Central memory CD8-positive, alpha-beta T cell (primary cell): ENCODE measurements around the gene TBC1D10A.
A peak's percentile ranks its signal among the peaks of the same experiment; 100 is the strongest.

Source experiments
- ATAC-seq: fragments of 150-1000 bp; cut with Tn5 transposase; replicated peaks from 2 replicates; pipeline ENCODE4 v1.10.0; 2022; ENCODE audit warnings: mild to moderate bottlenecking, moderate FRiP score, moderate number of reproducible peaks; ENCODE audit not compliant: poor library complexity, severe bottlenecking; ENCODE audit errors: extremely low read depth
- DNase-seq, 2 donors: peaks; one replicate each; pipeline ENCODE4 v3.0.0; 2021; ENCODE audit warnings: low spot score in 2 of 2
- H3K27ac Mint-ChIP-seq: one replicate; pipeline ENCODE4 v1.8.0; 2022; ENCODE audit warnings: low read depth, mild to moderate bottlenecking, moderate library complexity, mixed read lengths
- H3K27me3 Mint-ChIP-seq: one replicate; pipeline ENCODE4 v1.8.0; 2022; ENCODE audit warnings: mixed read lengths
- H3K36me3 Mint-ChIP-seq: one replicate; pipeline ENCODE4 v1.8.0; 2022; ENCODE audit warnings: mild to moderate bottlenecking, moderate library complexity, mixed read lengths; ENCODE audit not compliant: insufficient read depth
- H3K4me1 Mint-ChIP-seq: one replicate; pipeline ENCODE4 v1.8.0; 2022; ENCODE audit warnings: mixed read lengths
- H3K4me3 Mint-ChIP-seq: one replicate; pipeline ENCODE4 v1.8.0; 2022; ENCODE audit warnings: mild to moderate bottlenecking, moderate library complexity, mixed read lengths
- H3K9me3 Mint-ChIP-seq: one replicate; pipeline ENCODE4 v1.8.0; 2022; ENCODE audit warnings: mixed read lengths

Gene TBC1D10A

DNA sequence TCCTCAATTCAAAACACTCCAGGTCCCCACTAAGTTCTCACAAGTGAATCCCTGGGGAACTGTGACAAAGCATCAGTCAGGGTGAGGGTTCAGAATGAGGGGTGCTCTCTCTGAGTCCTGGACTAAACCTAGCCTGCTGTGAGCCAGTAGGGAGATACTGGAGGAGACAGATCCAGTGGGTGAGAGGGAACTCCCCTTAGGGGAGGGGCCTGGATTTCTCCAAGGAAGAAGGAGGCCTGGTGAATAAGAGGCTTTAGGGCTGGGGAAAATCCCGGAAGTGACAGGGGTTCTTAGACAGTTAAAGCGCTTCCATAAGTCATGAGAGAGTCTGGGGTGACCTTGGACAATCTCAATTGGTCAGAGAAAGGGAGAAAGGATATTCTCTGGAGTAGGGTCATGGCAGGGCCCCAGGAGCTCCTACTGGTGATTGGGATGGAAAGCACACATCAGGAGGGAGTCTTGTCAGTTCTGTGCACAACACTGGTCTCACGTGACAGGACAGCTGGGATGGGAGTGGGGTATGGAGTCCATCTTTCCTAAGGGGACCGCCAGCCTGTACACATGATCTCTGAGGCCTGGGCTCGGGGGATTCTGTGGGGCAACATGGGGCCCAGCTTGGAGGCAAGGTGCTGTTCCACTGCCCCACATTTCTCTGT lies 1.5 kb downstream of the TBC1D10A start:
- peaks cover 62% of the 10 kb centered on the region for H3K4me1 Mint-ChIP-seq
- no peaks in the 10 kb centered on the region for H3K9me3 Mint-ChIP-seq
- no peaks in the 10 kb centered on the region for H3K27me3 Mint-ChIP-seq
- peak overlapping the region; percentile 92 for H3K4me3 Mint-ChIP-seq
- H3K27ac Mint-ChIP-seq = peak overlapping the region; percentile 74
- ATAC-seq (no peak), DNase-seq (no peak)
- H3K36me3 Mint-ChIP-seq = peaks cover 15% of the 10 kb centered on the region

DNA sequence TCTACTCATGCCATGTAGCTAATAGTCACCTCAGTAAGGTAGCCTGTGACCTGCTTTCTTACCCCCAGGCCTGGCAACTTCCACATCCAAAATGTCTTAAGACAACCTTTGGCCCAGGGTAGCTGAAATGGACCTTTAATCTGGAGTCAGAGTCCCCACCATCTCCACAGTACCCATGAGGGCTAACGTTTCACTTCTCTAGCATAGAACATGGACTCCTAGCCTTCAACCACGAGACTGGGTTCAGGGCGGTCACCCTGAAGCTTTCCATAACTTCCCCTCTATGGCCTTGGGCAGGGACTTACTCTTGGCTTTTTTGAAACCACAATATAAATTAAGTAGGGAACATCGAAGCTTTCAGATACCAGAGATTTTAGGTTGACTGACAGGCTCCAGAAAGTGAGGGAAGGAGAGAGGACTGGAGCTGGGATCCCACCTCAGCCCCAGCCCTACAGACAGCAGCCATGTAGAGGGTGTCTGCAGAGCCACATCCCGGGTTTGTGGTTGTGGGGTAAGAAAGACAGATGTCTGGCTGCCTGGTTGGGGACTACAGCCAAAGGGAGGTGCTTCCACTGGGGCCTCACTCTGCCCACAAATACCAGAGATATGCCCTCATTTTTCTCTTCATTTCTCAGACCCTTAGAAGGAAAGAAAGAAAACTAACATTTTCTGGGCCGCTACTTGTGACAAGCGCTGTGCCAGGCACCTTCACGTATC lies 2.6 kb downstream of the TBC1D10A start:
- H3K9me3 Mint-ChIP-seq = no peaks in the 10 kb centered on the region
- H3K27me3 Mint-ChIP-seq = no peaks in the 10 kb centered on the region
- peak in 1 of 2 donors; percentile 33 for DNase-seq
- no peak for ATAC-seq
- peaks cover 72% of the 10 kb centered on the region for H3K4me1 Mint-ChIP-seq
- peak overlapping the region; percentile 4 for H3K27ac Mint-ChIP-seq
- H3K36me3 Mint-ChIP-seq = peaks cover 8% of the 10 kb centered on the region
- peak overlapping the region; percentile 92 for H3K4me3 Mint-ChIP-seq

DNA sequence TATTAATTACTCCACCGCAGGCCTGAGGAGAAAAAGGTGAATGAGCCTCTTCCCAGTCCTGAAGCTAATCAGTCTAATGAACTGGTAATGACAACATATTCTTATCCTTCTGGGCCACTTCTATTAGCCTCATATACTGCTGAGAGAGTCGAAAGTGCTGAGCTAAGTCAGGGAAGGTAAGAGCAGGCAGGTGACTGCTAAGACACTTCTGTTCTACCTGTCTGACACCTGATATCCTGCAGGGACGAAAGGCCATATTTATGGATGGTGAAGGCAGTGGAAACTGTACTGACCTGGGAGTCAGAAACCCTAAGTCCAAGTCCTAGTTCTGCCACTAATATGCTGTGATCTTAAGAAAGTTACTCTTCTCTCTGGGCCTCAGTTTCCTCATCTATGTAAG lies 3.5 kb downstream of the TBC1D10A start:
- Mint-ChIP-seq H3K27ac (peak overlapping the region; percentile 4), H3K27me3 (no peaks in the 10 kb centered on the region), H3K9me3 (no peaks in the 10 kb centered on the region), H3K4me1 (peaks cover 82% of the 10 kb centered on the region), H3K36me3 (peaks cover 8% of the 10 kb centered on the region), H3K4me3 (peak overlapping the region; percentile 92)
- ATAC-seq = no peak
- DNase-seq = no peak

DNA sequence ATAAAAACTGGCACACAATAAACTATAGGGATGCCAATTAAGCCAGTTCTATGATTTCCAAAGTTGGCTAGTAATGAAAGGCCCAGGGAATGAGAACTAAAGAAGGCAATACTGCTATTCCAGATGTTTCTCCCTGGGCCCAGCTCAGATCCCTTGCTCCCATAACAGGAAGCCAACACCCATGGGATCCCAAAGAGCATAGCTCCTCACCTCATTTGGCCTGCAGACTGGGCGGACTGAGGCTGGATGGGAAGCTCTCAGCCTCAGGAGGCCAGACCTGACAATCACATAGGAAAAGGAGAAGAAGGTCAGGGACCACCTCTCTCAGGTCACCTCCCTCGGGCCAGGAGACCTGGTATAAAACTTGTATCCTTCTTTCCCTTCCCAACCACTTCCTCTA lies 5.3 kb downstream of the TBC1D10A start:
- Mint-ChIP-seq H3K4me3 (no peak overlapping the region), H3K27ac (peak overlapping the region; percentile 55), H3K4me1 (peaks cover 86% of the 10 kb centered on the region), H3K9me3 (no peaks in the 10 kb centered on the region), H3K36me3 (peaks cover 11% of the 10 kb centered on the region), H3K27me3 (no peaks in the 10 kb centered on the region)
- ATAC-seq (no peak), DNase-seq (no peak)

DNA sequence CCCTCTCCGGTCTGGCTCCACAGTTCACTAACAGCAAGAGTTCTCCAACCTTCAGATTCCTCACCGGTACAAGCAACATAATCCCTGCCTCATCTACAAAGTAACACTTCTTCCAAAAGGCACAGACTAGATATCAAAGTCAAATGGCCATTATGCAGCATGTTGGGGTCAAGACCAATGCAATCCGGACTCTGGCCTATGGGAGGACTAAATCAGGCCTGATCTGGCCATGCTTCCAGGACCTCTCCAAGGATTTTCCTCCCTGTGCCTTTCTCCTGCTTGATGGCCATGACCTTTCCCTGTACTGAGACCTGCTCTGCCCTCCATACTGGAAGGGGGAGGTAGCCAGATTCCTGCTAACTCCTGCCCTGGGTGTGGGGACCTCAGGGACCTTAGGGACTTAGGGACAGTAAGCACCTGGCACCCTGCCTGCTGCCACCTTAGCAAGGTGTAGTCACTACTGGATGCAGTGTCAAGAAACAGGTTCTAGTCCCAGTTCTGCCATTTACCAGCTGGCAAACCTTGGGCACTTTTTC lies 6.7 kb downstream of the TBC1D10A start:
- Mint-ChIP-seq H3K9me3 (no peaks in the 10 kb centered on the region), H3K27ac (no peak overlapping the region), H3K4me1 (peaks cover 89% of the 10 kb centered on the region), H3K36me3 (peaks cover 11% of the 10 kb centered on the region), H3K27me3 (no peaks in the 10 kb centered on the region), H3K4me3 (no peak overlapping the region)
- no peak for DNase-seq
- no peak for ATAC-seq

DNA sequence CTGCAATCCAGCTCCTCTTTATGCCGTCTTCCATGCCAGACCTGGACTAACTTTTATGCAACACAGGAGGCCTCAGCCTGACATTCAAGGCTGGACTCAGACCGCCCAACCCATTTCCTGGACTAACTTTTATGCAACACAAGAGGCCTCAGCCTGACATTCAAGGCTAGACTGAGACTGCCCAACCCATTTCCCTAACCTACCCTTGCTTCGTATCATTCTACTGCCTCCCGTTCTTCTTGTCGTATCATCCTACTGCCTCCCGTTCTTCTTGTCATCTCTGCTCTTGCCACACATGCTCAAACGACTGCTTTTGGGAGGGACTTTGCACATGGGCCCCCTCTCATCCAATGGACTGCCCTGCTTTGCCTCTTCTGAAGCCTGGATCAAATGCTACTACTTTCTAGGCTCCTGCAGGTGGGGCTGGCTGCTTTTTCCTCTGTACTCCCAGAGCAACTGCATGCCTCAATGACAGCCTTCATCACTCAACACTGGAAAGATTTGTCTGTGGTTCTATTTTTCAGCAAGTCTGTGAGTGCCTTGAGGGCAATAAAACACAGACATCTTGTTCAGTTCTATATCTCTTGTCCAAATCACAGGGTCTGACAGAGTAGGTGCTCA lies 7.8 kb downstream of the TBC1D10A start:
- Mint-ChIP-seq H3K36me3 (peaks cover 8% of the 10 kb centered on the region), H3K9me3 (no peaks in the 10 kb centered on the region), H3K4me3 (peak overlapping the region; percentile 4), H3K27ac (peak overlapping the region; percentile 51), H3K27me3 (no peaks in the 10 kb centered on the region), H3K4me1 (peaks cover 84% of the 10 kb centered on the region)
- no peak for ATAC-seq
- DNase-seq = no peak

DNA sequence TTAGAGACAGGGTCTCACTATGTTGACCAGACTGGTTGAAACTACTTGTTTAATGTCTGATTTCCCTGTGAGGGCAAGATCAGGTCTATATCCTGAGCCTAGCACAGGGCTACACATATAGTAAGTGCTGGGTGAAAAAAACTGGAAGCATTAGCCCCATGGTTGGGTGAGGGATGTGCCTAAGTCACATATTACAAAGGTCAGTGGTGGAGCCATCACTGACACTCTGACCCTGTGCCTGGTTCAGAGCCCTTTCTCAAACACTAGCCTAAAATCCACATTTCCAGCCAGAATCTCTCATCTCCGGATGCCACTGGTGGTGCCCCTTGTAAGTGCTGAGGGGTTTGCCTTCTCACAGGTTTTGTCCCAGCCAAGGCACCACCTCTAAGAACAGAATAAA lies 9.0 kb downstream of the TBC1D10A start:
- ATAC-seq (no peak), DNase-seq (no peak)
- Mint-ChIP-seq H3K27ac (peak overlapping the region; percentile 52), H3K4me1 (peaks cover 82% of the 10 kb centered on the region), H3K27me3 (no peaks in the 10 kb centered on the region), H3K36me3 (peaks cover 8% of the 10 kb centered on the region), H3K9me3 (no peaks in the 10 kb centered on the region), H3K4me3 (no peak overlapping the region)

DNA sequence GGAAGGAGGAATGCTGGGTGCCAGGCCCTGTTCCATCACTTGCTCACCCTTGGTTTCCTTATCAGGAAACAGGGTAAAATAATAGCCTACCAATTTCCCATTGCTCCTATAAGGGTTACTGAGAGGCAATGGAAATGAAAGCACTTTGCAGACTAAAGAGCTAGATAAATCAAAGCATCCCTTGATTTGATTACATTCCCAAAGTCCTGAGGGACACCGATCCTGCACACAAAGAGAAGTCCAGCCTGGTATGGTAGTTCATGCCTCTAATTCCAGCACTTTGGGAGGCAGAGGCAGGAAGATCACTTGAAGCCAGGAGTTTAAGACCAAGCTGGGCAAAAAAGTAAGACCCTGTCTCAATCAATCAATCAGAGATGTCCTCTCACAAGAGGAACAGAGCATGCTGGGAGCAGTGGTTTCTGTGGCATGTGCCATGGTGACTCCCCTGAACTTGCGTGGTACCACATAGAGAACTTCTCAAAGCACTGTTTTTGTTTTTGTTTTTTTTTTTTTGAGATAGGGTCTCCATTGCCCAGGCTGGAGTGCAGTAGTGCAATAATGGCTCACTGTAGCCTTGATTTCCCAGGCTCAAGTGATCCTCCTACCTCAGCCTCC lies 10.7 kb downstream of the TBC1D10A start:
- Mint-ChIP-seq H3K9me3 (no peaks in the 10 kb centered on the region), H3K36me3 (peaks cover 6% of the 10 kb centered on the region), H3K27me3 (no peaks in the 10 kb centered on the region), H3K4me3 (peak overlapping the region; percentile 16), H3K4me1 (peaks cover 89% of the 10 kb centered on the region), H3K27ac (no peak overlapping the region)
- ATAC-seq = no peak
- DNase-seq = no peak

DNA sequence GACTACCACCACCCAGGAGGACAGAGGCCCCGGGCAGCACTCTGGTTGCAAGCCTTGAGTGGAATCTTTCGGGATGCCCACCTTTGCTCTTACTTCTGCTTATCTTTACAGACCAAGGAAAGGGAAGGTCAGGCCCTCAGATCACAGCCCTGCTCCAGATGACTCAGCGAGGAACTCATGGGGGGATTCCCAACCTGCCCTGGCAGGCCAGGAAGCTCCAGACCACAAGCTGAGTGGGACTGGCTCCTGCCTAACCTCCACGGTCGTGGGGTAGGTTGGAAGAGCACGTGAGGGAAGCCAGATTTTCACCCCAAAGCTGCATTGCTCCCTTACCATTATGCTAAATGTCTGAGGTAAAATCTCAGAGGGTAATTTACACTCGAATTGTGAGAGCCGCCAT lies 11.8 kb downstream of the TBC1D10A start:
- no peak for DNase-seq
- no peak overlapping the region for H3K4me3 Mint-ChIP-seq
- H3K9me3 Mint-ChIP-seq = no peaks in the 10 kb centered on the region
- H3K36me3 Mint-ChIP-seq = peaks cover 6% of the 10 kb centered on the region
- H3K27ac Mint-ChIP-seq = peak overlapping the region; percentile 72
- peaks cover 89% of the 10 kb centered on the region for H3K4me1 Mint-ChIP-seq
- ATAC-seq = no peak
- no peaks in the 10 kb centered on the region for H3K27me3 Mint-ChIP-seq

DNA sequence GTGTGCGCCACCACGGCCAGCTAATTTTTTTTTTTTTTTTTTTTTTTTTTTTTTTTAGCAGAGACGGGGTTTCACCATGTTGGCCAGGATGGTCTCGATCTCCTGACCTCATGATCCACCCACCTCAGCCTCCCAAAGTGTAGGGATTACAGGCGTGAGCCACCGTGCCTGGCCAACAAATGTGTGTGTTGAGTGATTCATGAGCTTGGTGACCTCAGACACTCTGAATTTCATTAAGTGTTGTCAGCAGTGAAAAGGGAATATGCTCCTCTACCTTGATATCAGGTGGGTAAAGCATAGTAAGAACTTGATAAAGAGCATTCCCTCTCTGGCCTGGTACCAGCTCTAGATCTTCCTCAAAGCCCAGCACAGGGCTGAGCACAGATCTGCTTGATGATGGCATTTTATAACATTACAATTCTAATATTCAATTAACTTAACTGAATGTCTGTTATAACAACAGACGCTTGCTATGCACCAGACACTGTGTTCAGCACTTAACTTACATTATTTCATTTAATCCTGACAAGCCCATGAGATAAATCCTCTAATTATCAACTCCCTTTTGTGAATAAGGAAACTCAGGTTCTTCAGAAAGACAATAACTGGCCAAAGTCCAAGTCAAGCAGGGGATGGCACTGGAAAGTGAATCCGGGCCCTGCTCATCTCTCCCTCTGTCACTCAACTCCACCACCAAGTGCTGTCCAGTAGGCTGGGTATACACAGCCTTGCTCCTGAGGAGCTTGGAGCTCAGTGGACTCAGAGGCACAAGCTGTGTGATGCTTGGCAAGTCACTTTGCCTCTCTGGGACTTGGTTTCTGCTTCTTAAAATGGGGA lies 13.0 kb downstream of the TBC1D10A start:
- Mint-ChIP-seq H3K9me3 (no peaks in the 10 kb centered on the region), H3K4me1 (peaks cover 84% of the 10 kb centered on the region), H3K27ac (peak overlapping the region; percentile 92), H3K4me3 (no peak overlapping the region), H3K36me3 (peaks cover 7% of the 10 kb centered on the region), H3K27me3 (no peaks in the 10 kb centered on the region)
- ATAC-seq (no peak), DNase-seq (no peak)

DNA sequence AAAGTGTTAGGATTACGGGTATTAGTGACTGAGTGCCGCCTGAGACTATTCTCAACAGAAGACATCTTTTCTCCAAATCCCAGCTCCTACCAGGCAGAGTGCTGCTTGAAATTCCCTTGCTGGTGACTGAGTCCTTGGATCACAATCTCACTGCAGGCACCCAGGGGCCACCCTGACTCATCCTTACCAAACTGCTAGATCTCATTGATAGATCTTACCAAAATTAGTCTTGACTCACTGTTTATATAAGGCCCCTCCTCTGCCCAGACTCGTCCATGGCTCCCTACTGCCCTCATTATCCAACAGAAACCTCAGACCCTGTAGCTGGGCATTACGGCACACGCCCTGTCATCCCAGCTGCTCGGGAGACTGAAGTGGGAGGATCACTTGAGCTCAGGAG lies 14.7 kb downstream of the TBC1D10A start:
- Mint-ChIP-seq H3K27ac (peak overlapping the region; percentile 92), H3K27me3 (no peaks in the 10 kb centered on the region), H3K36me3 (peaks cover 5% of the 10 kb centered on the region), H3K9me3 (no peaks in the 10 kb centered on the region), H3K4me3 (peak overlapping the region; percentile 55), H3K4me1 (peaks cover 83% of the 10 kb centered on the region)
- DNase-seq (no peak), ATAC-seq (no peak)
